ENCODE results near the gene GATC.

GATC gene

GRCh38 chr12:120508537-120508936 lies 62.3 kb downstream of the GATC start:
- peaks cover 41% of the 10 kb centered on the region for H3K36me3 Mint-ChIP-seq (ENCODE audit: insufficient read depth)
- no peaks in the 10 kb centered on the region for H3K9me3 Mint-ChIP-seq
- no peaks in the 10 kb centered on the region for H3K4me1 Mint-ChIP-seq (ENCODE audit: low read depth in 2 of 2)
- H3K4me3 Mint-ChIP-seq = no peak overlapping the region
- no peak for ATAC-seq (replicated peaks)
- H3K27ac Mint-ChIP-seq = no peak overlapping the region
- no peaks in the 10 kb centered on the region for H3K27me3 Mint-ChIP-seq
- DNase-seq = no peak

Measured in effector memory CD8-positive, alpha-beta T cell (primary cell).